ENCODE results near the gene NPEPPS. TPM values are rescaled to one million over a fixed set of nuclear protein-coding genes. Genes with fewer than 3 reads are reported as not detected.

NPEPPS gene
- polyA plus RNA-seq, 1 of the 3 experiments (the other 2 are of a cell fraction): 73.2 TPM

GRCh38 chr17:47638903-47639302 is 108.0 kb downstream of the NPEPPS start:
- Histone ChIP-seq H3F3A (replicated peaks; ENCODE audit: insufficient read depth) (no peaks in the 10 kb centered on the region), H4K20me1 (ENCODE audit: insufficient read depth) (no peaks in the 10 kb centered on the region), H3K27me3 (ENCODE audit: insufficient read depth) (no peaks in the 10 kb centered on the region), H3K36me3 (replicated peaks in 1 of 2; ENCODE audit: control insufficient read depth in 1 of 2, insufficient read depth in 2 of 2, low read length in 1 of 2) (peaks cover 0 to 11% of the 10 kb centered on the region in 2 experiments), H2AFZ (ENCODE audit: low read depth) (no peak overlapping the region), H3K9me3 (no peaks in the 10 kb centered on the region), H3K9me2 (no peaks in the 10 kb centered on the region), H3K4me3 (ENCODE audit: low read depth in 2 of 2, low read length in 1 of 2) (no peak overlapping the region), H3K4me1 (ENCODE audit: control insufficient read depth in 1 of 2, insufficient read depth in 2 of 2, low read depth in 1 of 2, low read length in 1 of 2) (no peaks in the 10 kb centered on the region), H3K9ac (no peak overlapping the region), H3K79me2 (ENCODE audit: insufficient read depth) (no peaks in the 10 kb centered on the region), H3K4me2 (no peak overlapping the region), H3K27ac (ENCODE audit: low read depth in 2 of 2, low read length in 1 of 2) (no peak overlapping the region)
- CTCF ChIA-PET: interaction anchor here (1.2 kb wide), 1 partner anchor 111 kb away, joined by 3 read pairs; no protein-coding TSS in a partner anchor
- POLR2A ChIA-PET: interaction anchor here (0.6 to 0.7 kb wide), 2 partner anchors 12 to 32 kb away, joined by 3 to 4 read pairs; no protein-coding TSS in a partner anchor
- TF ChIP-seq FOXM1 (IDR thresholded peaks at IDR 0.05; ENCODE audit: low read depth): no peak
- TF ChIP-seq ZBTB33 (IDR thresholded peaks at IDR 0.05; ENCODE audit: borderline replicate concordance, low read depth): no peak
- TF ChIP-seq MAX (IDR thresholded peaks at IDR 0.05; ENCODE audit: low read depth): no peak
- no peak for TF ChIP-seq JUND (IDR thresholded peaks at IDR 0.05)
- TF ChIP-seq CHD2 (IDR thresholded peaks at IDR 0.05; ENCODE audit: low read length, partially characterized antibody): no peak
- no peak for TF ChIP-seq TEAD4 (IDR thresholded peaks at IDR 0.05; ENCODE audit: borderline replicate concordance, insufficient read depth)
- no peak for TF ChIP-seq TCF12 (IDR thresholded peaks at IDR 0.05)
- no peak for TF ChIP-seq NFIC (IDR thresholded peaks at IDR 0.05; ENCODE audit: borderline replicate concordance)
- no peak for TF ChIP-seq IRF3 (IDR thresholded peaks at IDR 0.05; ENCODE audit: low read depth, low read length)
- no peak for TF ChIP-seq TAF1 (IDR thresholded peaks at IDR 0.05; ENCODE audit: borderline replicate concordance, low read depth, low read length)
- DNase-seq: no peak
- 78% methylated on average over 5 of the region's 5 CpGs for WGBS (ENCODE audit: low lambda C conversion rate)

- DNase-seq: no peak
- ChIA-PET CTCF (interaction anchor here (1.0 to 1.6 kb wide), 3 partner anchors 15 to 24 kb away, joined by 3 to 5 read pairs (median 4); no protein-coding TSS in a partner anchor), POLR2A (no interaction called here)
- 77% methylated on average over 3 of the region's 3 CpGs for WGBS (ENCODE audit: low lambda C conversion rate)
- no peaks in the 10 kb centered on the region for H3K27me3 ChIP-seq (ENCODE audit: insufficient read depth)
- no peaks in the 10 kb centered on the region for H3K79me2 ChIP-seq (ENCODE audit: insufficient read depth)
- H3F3A ChIP-seq (replicated peaks; ENCODE audit: insufficient read depth): no peaks in the 10 kb centered on the region
- peaks cover 0 to 11% of the 10 kb centered on the region in 2 experiments for H3K36me3 ChIP-seq (replicated peaks in 1 of 2; ENCODE audit: control insufficient read depth in 1 of 2, insufficient read depth in 2 of 2, low read length in 1 of 2)
- H3K4me3 ChIP-seq (ENCODE audit: low read depth in 2 of 2, low read length in 1 of 2): no peak overlapping the region
- H3K4me1 ChIP-seq (ENCODE audit: control insufficient read depth in 1 of 2, insufficient read depth in 2 of 2, low read depth in 1 of 2, low read length in 1 of 2): no peaks in the 10 kb centered on the region
- no peaks in the 10 kb centered on the region for H3K9me2 ChIP-seq
- H3K4me2 ChIP-seq: no peak overlapping the region
- H3K9ac ChIP-seq: no peak overlapping the region
- TF ChIP-seq EZH2phosphoT487 (IDR thresholded peaks at IDR 0.05; ENCODE audit: borderline replicate concordance, low read depth) (no peak), IRF3 (IDR thresholded peaks at IDR 0.05; ENCODE audit: low read depth, low read length) (no peak), NFIC (IDR thresholded peaks at IDR 0.05; ENCODE audit: borderline replicate concordance) (no peak), TEAD4 (IDR thresholded peaks at IDR 0.05; ENCODE audit: borderline replicate concordance, insufficient read depth) (no peak)
- no peak overlapping the region for H2AFZ ChIP-seq (ENCODE audit: low read depth)
- no peaks in the 10 kb centered on the region for H4K20me1 ChIP-seq (ENCODE audit: insufficient read depth)
- H3K9me3 ChIP-seq: no peaks in the 10 kb centered on the region
- no peak overlapping the region for H3K27ac ChIP-seq (ENCODE audit: low read depth in 2 of 2, low read length in 1 of 2)
Observed at GRCh38 chr17:47640076-47640475, 109.2 kb downstream of the NPEPPS start.

All from SK-N-SH (cell line).